Measurements from ENCODE around the gene DET1.

- TF ChIP-seq CTCF (conservative IDR thresholded peaks at IDR 0.05; ENCODE audit: low read length) (no peak), EZH2phosphoT487 (IDR thresholded peaks at IDR 0.05; ENCODE audit: borderline replicate concordance) (no peak)
These were observed 4.7 kb downstream of the DET1 start for GRCh38 chr15:88541709-88542341.
